Measurements from ENCODE around the gene POU2F3.
A peak's percentile ranks its signal among the peaks of the same experiment; 100 is the strongest.

Gene POU2F3

DNA sequence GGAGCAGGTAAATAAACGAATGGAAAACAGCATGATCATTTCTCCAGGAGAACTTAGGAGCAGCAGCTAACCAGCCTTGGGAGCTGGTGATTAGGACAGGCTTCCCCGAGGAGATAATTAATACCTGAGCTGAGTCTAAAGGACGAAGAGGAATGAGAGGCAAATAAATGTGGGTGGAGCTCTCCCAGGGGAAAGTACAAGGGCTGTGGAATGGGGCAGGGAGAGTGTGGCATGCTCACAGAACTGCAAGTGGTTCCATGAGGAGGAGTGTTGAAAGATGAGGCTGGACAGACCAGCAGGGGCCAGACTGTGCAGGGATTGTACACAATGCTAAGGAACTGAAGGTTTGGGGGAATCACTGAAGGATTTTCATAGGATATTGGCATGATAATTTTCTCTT lies 70.9 kb downstream of the POU2F3 start:
- TF ChIP-seq KLF1 (tag by site-specific recombination; IDR thresholded peaks at IDR 0.05): no peak
- peak; percentile 74 for TF ChIP-seq SP7 (tag by site-specific recombination; IDR thresholded peaks at IDR 0.05)
- ChIA-PET POLR2A (no interaction called here), CTCF (interaction anchor here (0.7 to 2.9 kb wide), 5 partner anchors 8 to 160 kb away, joined by 3 to 17 read pairs (median 3); partner anchors contain the start of gene POU2F3)
- Histone ChIP-seq H3K36me3 (ENCODE audit: control insufficient read depth in 2 of 2, insufficient read depth in 1 of 2, low read length in 2 of 2) (no peaks in the 10 kb centered on the region), H3K27ac (ENCODE audit: extremely low read depth, low read depth, low read length) (no peak overlapping the region), H3K4me1 (ENCODE audit: control insufficient read depth, insufficient read depth, low read length) (no peaks in the 10 kb centered on the region), H3K9me3 (ENCODE audit: control insufficient read depth, insufficient read depth, low read depth, low read length) (no peaks in the 10 kb centered on the region), H3K4me3 (ENCODE audit: low read depth, low read length) (no peak overlapping the region)

GRCh38 chr11:120314861-120315260 lies 74.9 kb downstream of the POU2F3 start:
- H3K9me3 ChIP-seq (ENCODE audit: control insufficient read depth, insufficient read depth, low read depth, low read length): no peaks in the 10 kb centered on the region
- ChIA-PET CTCF (interaction anchor here (0.6 to 2.4 kb wide), 3 partner anchors 11 to 1795 kb away, joined by 3 to 15 read pairs (median 11); no protein-coding TSS in a partner anchor), POLR2A (no interaction called here)
- no peaks in the 10 kb centered on the region for H3K36me3 ChIP-seq (ENCODE audit: control insufficient read depth in 2 of 2, insufficient read depth in 1 of 2, low read length in 2 of 2)
- TF ChIP-seq ZNF157 (tag by site-specific recombination; IDR thresholded peaks at IDR 0.05) (no peak), REST (tag by site-specific recombination; IDR thresholded peaks at IDR 0.05) (no peak), ZNF623 (tag by site-specific recombination; IDR thresholded peaks at IDR 0.05) (no peak), ZNF510 (tag by site-specific recombination; IDR thresholded peaks at IDR 0.05; ENCODE audit: insufficient replicate concordance) (no peak), ZNF423 (tag by site-specific recombination; IDR thresholded peaks at IDR 0.05) (no peak), REPIN1 (tag by site-specific recombination; IDR thresholded peaks at IDR 0.05; ENCODE audit: low read depth) (no peak), ZNF544 (tag by site-specific recombination; IDR thresholded peaks at IDR 0.05) (no peak), ZNF19 (tag by site-specific recombination; IDR thresholded peaks at IDR 0.05; ENCODE audit: low read depth) (no peak), ZNF266 (tag by site-specific recombination; IDR thresholded peaks at IDR 0.05; ENCODE audit: low read depth) (no peak), ZNF677 (tag by site-specific recombination; IDR thresholded peaks at IDR 0.05) (no peak), ZIC2 (tag by site-specific recombination; IDR thresholded peaks at IDR 0.05) (no peak), ZNF776 (tag by site-specific recombination; IDR thresholded peaks at IDR 0.05; ENCODE audit: borderline replicate concordance) (no peak), HOXC10 (CRISPR knock-in tag; IDR thresholded peaks at IDR 0.05) (no peak), ZNF610 (tag by site-specific recombination; IDR thresholded peaks at IDR 0.05; ENCODE audit: borderline replicate concordance) (no peak), ZNF843 (tag by site-specific recombination; IDR thresholded peaks at IDR 0.05) (no peak)
- TF ChIP-seq, protein P1, sequence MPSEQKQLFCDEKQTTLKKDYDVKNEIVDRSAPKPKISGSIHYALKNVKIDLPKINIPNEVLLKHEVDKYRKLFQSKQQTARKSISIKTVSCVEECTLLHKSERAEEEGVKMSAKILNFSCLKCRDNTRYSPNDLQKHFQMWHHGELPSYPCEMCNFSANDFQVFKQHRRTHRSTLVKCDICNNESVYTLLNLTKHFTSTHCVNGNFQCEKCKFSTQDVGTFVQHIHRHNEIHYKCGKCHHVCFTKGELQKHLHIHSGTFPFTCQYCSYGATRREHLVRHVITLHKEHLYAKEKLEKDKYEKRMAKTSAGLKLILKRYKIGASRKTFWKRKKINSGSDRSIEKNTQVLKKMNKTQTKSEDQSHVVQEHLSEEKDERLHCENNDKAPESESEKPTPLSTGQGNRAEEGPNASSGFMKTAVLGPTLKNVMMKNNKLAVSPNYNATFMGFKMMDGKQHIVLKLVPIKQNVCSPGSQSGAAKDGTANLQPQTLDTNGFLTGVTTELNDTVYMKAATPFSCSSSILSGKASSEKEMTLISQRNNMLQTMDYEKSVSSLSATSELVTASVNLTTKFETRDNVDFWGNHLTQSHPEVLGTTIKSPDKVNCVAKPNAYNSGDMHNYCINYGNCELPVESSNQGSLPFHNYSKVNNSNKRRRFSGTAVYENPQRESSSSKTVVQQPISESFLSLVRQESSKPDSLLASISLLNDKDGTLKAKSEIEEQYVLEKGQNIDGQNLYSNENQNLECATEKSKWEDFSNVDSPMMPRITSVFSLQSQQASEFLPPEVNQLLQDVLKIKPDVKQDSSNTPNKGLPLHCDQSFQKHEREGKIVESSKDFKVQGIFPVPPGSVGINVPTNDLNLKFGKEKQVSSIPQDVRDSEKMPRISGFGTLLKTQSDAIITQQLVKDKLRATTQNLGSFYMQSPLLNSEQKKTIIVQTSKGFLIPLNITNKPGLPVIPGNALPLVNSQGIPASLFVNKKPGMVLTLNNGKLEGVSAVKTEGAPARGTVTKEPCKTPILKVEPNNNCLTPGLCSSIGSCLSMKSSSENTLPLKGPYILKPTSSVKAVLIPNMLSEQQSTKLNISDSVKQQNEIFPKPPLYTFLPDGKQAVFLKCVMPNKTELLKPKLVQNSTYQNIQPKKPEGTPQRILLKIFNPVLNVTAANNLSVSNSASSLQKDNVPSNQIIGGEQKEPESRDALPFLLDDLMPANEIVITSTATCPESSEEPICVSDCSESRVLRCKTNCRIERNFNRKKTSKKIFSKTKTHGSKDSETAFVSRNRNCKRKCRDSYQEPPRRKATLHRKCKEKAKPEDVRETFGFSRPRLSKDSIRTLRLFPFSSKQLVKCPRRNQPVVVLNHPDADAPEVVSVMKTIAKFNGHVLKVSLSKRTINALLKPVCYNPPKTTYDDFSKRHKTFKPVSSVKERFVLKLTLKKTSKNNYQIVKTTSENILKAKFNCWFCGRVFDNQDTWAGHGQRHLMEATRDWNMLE (tag by site-specific recombination; conservative IDR thresholded peaks at IDR 0.05; ENCODE audit: low read depth): no peak
- TF ChIP-seq, protein P2, sequence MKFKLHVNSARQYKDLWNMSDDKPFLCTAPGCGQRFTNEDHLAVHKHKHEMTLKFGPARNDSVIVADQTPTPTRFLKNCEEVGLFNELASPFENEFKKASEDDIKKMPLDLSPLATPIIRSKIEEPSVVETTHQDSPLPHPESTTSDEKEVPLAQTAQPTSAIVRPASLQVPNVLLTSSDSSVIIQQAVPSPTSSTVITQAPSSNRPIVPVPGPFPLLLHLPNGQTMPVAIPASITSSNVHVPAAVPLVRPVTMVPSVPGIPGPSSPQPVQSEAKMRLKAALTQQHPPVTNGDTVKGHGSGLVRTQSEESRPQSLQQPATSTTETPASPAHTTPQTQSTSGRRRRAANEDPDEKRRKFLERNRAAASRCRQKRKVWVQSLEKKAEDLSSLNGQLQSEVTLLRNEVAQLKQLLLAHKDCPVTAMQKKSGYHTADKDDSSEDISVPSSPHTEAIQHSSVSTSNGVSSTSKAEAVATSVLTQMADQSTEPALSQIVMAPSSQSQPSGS (tag by site-specific recombination; IDR thresholded peaks at IDR 0.05; ENCODE audit: low read depth): no peak
- H3K4me3 ChIP-seq (ENCODE audit: low read depth, low read length): no peak overlapping the region
- H3K4me1 ChIP-seq (ENCODE audit: control insufficient read depth, insufficient read depth, low read length): no peaks in the 10 kb centered on the region
- no peak overlapping the region for H3K27ac ChIP-seq (ENCODE audit: extremely low read depth, low read depth, low read length)
